ENCODE results near the gene MAG.

MAG gene

GRCh38 chr19:35352448-35353304 is 60.7 kb downstream of the MAG start:
- TF ChIP-seq REST (IDR thresholded peaks at IDR 0.05; ENCODE audit: insufficient read depth in 1 of 2, low read depth in 2 of 2, low read length in 2 of 2) (no peak), SIN3A (IDR thresholded peaks at IDR 0.05; ENCODE audit: borderline replicate concordance, insufficient read depth, low read length) (no peak), TAF1 (IDR thresholded peaks at IDR 0.05; ENCODE audit: borderline replicate concordance, insufficient read depth, low read length) (no peak), FOXP2 (optimal IDR thresholded peaks at IDR 0.05; ENCODE audit: borderline replicate concordance, extremely low read depth, extremely low read length, insufficient read depth) (no peak), POLR2AphosphoS5 (IDR thresholded peaks at IDR 0.05; ENCODE audit: low read depth, low read length) (no peak)

- TF ChIP-seq POLR2AphosphoS5 (IDR thresholded peaks at IDR 0.05; ENCODE audit: low read depth, low read length): no peak
- TF ChIP-seq FOXP2 (optimal IDR thresholded peaks at IDR 0.05; ENCODE audit: borderline replicate concordance, extremely low read depth, extremely low read length, insufficient read depth): no peak
- no peak for TF ChIP-seq SIN3A (IDR thresholded peaks at IDR 0.05; ENCODE audit: borderline replicate concordance, insufficient read depth, low read length)
- no peak for TF ChIP-seq TAF1 (IDR thresholded peaks at IDR 0.05; ENCODE audit: borderline replicate concordance, insufficient read depth, low read length)
- no peak for TF ChIP-seq REST (IDR thresholded peaks at IDR 0.05; ENCODE audit: insufficient read depth in 1 of 2, low read depth in 2 of 2, low read length in 2 of 2)
These were observed 61.7 kb downstream of the MAG start for GRCh38 chr19:35353635-35354034.

- TF ChIP-seq SIN3A (IDR thresholded peaks at IDR 0.05; ENCODE audit: borderline replicate concordance, insufficient read depth, low read length) (no peak), TAF1 (IDR thresholded peaks at IDR 0.05; ENCODE audit: borderline replicate concordance, insufficient read depth, low read length) (no peak), FOXP2 (optimal IDR thresholded peaks at IDR 0.05; ENCODE audit: borderline replicate concordance, extremely low read depth, extremely low read length, insufficient read depth) (no peak), REST (IDR thresholded peaks at IDR 0.05; ENCODE audit: insufficient read depth in 1 of 2, low read depth in 2 of 2, low read length in 2 of 2) (no peak), POLR2AphosphoS5 (IDR thresholded peaks at IDR 0.05; ENCODE audit: low read depth, low read length) (no peak)
These were observed 62.9 kb downstream of the MAG start for GRCh38 chr19:35354898-35355297.

- no peak for TF ChIP-seq FOXP2 (optimal IDR thresholded peaks at IDR 0.05; ENCODE audit: borderline replicate concordance, extremely low read depth, extremely low read length, insufficient read depth)
- no peak for TF ChIP-seq REST (IDR thresholded peaks at IDR 0.05; ENCODE audit: insufficient read depth in 1 of 2, low read depth in 2 of 2, low read length in 2 of 2)
- no peak for TF ChIP-seq POLR2AphosphoS5 (IDR thresholded peaks at IDR 0.05; ENCODE audit: low read depth, low read length)
- no peak for TF ChIP-seq SIN3A (IDR thresholded peaks at IDR 0.05; ENCODE audit: borderline replicate concordance, insufficient read depth, low read length)
- no peak for TF ChIP-seq TAF1 (IDR thresholded peaks at IDR 0.05; ENCODE audit: borderline replicate concordance, insufficient read depth, low read length)
These were observed 64.0 kb downstream of the MAG start for GRCh38 chr19:35355791-35356460.

Data from PFSK-1 (cell line).